ENCODE measurements around the gene PPM1N. TPM values are rescaled to one million over a fixed set of nuclear protein-coding genes. Genes with fewer than 3 reads are reported as not detected.

PPM1N gene
- total and polyA plus RNA-seq, 2 of the 13 experiments (the other 11 are each of a cell fraction or from before 2014, with no cell fraction given) = 0.31 to 1.8 TPM

DNA sequence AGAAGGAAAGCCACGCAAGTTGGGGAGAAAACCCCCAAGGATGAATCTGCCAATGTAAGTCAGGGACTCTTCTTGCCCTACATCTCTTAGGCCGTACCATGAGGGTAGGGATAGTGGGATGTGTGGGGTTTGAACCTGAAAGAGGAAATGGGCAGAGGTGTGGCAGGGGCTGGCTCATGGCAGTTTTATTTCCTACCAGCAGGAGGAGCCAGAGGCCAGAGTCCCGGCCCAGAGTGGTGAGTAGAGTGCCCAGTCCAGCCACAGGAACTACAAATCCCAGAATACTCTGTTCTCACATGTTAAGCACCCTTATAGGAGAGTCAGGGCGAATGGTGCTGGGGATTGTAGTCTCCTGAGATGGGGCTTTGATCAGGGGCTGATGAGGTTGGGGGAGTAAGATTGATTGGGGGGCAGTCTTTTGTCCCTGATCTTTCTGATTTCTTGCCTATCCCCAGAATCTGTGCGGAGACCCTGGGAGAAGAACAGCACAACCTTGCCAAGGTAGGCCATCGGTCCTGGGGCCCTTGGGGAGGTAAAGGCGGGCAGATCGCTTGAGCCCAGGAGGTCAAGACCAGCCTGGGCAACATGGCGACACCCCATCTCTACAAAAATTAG lies 25.5 kb downstream of the PPM1N start (continued):
- TF ChIP-seq, protein P1, sequence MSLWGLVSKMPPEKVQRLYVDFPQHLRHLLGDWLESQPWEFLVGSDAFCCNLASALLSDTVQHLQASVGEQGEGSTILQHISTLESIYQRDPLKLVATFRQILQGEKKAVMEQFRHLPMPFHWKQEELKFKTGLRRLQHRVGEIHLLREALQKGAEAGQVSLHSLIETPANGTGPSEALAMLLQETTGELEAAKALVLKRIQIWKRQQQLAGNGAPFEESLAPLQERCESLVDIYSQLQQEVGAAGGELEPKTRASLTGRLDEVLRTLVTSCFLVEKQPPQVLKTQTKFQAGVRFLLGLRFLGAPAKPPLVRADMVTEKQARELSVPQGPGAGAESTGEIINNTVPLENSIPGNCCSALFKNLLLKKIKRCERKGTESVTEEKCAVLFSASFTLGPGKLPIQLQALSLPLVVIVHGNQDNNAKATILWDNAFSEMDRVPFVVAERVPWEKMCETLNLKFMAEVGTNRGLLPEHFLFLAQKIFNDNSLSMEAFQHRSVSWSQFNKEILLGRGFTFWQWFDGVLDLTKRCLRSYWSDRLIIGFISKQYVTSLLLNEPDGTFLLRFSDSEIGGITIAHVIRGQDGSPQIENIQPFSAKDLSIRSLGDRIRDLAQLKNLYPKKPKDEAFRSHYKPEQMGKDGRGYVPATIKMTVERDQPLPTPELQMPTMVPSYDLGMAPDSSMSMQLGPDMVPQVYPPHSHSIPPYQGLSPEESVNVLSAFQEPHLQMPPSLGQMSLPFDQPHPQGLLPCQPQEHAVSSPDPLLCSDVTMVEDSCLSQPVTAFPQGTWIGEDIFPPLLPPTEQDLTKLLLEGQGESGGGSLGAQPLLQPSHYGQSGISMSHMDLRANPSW (CRISPR knock-in tag; IDR thresholded peaks at IDR 0.05; ENCODE audit: borderline replicate concordance) = no peak
- TF ChIP-seq, protein P2, sequence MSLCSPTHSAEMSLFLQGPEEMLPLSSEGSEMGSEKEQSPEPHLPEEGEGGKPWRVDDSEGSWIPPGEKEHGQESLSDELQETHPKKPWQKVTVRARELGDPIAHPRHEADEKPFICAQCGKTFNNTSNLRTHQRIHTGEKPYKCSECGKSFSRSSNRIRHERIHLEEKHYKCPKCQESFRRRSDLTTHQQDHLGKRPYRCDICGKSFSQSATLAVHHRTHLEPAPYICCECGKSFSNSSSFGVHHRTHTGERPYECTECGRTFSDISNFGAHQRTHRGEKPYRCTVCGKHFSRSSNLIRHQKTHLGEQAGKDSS (CRISPR knock-in tag; IDR thresholded peaks at IDR 0.05; ENCODE audit: borderline replicate concordance, low read depth) = no peak
- TF ChIP-seq, protein P3, sequence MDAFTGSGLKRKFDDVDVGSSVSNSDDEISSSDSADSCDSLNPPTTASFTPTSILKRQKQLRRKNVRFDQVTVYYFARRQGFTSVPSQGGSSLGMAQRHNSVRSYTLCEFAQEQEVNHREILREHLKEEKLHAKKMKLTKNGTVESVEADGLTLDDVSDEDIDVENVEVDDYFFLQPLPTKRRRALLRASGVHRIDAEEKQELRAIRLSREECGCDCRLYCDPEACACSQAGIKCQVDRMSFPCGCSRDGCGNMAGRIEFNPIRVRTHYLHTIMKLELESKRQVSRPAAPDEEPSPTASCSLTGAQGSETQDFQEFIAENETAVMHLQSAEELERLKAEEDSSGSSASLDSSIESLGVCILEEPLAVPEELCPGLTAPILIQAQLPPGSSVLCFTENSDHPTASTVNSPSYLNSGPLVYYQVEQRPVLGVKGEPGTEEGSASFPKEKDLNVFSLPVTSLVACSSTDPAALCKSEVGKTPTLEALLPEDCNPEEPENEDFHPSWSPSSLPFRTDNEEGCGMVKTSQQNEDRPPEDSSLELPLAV (CRISPR knock-in tag; conservative IDR thresholded peaks at IDR 0.05; ENCODE audit: low read depth) = no peak
- TF ChIP-seq PHF20 (CRISPR knock-in tag; IDR thresholded peaks at IDR 0.05) = no peak
- TF ChIP-seq ZKSCAN1 (IDR thresholded peaks at IDR 0.05; ENCODE audit: low read length) = no peak
- TF ChIP-seq, protein P4, sequence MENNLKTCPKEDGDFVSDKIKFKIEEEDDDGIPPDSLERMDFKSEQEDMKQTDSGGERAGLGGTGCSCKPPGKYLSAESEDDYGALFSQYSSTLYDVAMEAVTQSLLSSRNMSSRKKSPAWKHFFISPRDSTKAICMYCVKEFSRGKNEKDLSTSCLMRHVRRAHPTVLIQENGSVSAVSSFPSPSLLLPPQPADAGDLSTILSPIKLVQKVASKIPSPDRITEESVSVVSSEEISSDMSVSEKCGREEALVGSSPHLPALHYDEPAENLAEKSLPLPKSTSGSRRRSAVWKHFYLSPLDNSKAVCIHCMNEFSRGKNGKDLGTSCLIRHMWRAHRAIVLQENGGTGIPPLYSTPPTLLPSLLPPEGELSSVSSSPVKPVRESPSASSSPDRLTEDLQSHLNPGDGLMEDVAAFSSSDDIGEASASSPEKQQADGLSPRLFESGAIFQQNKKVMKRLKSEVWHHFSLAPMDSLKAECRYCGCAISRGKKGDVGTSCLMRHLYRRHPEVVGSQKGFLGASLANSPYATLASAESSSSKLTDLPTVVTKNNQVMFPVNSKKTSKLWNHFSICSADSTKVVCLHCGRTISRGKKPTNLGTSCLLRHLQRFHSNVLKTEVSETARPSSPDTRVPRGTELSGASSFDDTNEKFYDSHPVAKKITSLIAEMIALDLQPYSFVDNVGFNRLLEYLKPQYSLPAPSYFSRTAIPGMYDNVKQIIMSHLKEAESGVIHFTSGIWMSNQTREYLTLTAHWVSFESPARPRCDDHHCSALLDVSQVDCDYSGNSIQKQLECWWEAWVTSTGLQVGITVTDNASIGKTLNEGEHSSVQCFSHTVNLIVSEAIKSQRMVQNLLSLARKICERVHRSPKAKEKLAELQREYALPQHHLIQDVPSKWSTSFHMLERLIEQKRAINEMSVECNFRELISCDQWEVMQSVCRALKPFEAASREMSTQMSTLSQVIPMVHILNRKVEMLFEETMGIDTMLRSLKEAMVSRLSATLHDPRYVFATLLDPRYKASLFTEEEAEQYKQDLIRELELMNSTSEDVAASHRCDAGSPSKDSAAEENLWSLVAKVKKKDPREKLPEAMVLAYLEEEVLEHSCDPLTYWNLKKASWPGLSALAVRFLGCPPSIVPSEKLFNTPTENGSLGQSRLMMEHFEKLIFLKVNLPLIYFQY (CRISPR knock-in tag; IDR thresholded peaks at IDR 0.05; ENCODE audit: borderline replicate concordance) = peak; percentile 36; the same call in 1 of the 2 replicates
- TF ChIP-seq ZNF703 (CRISPR knock-in tag; IDR thresholded peaks at IDR 0.05; ENCODE audit: borderline replicate concordance) = no peak
- TF ChIP-seq, protein P5, sequence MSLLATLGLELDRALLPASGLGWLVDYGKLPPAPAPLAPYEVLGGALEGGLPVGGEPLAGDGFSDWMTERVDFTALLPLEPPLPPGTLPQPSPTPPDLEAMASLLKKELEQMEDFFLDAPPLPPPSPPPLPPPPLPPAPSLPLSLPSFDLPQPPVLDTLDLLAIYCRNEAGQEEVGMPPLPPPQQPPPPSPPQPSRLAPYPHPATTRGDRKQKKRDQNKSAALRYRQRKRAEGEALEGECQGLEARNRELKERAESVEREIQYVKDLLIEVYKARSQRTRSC (CRISPR knock-in tag; IDR thresholded peaks at IDR 0.05; ENCODE audit: low read depth) = no peak
- no peak for TF ChIP-seq ZNF567 (CRISPR knock-in tag; IDR thresholded peaks at IDR 0.05; ENCODE audit: borderline replicate concordance)
- no peak for TF ChIP-seq YY1 (IDR thresholded peaks at IDR 0.05; ENCODE audit: insufficient read depth, insufficient replicate concordance, low read depth, low read length)
- no peak for TF ChIP-seq ZNF367 (CRISPR knock-in tag; IDR thresholded peaks at IDR 0.05; ENCODE audit: borderline replicate concordance)
- no peak for TF ChIP-seq U2AF1 (optimal IDR thresholded peaks at IDR 0.05; ENCODE audit: low read depth, low read length)
- TF ChIP-seq, protein P6, sequence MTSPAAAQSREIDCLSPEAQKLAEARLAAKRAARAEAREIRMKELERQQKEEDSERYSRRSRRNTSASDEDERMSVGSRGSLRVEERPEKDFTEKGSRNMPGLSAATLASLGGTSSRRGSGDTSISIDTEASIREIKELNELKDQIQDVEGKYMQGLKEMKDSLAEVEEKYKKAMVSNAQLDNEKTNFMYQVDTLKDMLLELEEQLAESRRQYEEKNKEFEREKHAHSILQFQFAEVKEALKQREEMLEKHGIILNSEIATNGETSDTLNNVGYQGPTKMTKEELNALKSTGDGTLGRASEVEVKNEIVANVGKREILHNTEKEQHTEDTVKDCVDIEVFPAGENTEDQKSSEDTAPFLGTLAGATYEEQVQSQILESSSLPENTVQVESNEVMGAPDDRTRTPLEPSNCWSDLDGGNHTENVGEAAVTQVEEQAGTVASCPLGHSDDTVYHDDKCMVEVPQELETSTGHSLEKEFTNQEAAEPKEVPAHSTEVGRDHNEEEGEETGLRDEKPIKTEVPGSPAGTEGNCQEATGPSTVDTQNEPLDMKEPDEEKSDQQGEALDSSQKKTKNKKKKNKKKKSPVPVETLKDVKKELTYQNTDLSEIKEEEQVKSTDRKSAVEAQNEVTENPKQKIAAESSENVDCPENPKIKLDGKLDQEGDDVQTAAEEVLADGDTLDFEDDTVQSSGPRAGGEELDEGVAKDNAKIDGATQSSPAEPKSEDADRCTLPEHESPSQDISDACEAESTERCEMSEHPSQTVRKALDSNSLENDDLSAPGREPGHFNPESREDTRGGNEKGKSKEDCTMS (CRISPR knock-in tag; conservative IDR thresholded peaks at IDR 0.05) = no peak
- TF ChIP-seq NR3C1 (CRISPR knock-in tag; IDR thresholded peaks at IDR 0.05) = no peak
- TF ChIP-seq ZKSCAN8 (CRISPR knock-in tag; IDR thresholded peaks at IDR 0.05; ENCODE audit: borderline replicate concordance) = no peak
- TF ChIP-seq ZNF724P (CRISPR knock-in tag; IDR thresholded peaks at IDR 0.05; ENCODE audit: borderline replicate concordance) = no peak
